Cardiac muscle cell (in vitro differentiated cells and primary cell): ENCODE results near the gene ASMT. TPM values are rescaled to one million over a fixed set of nuclear protein-coding genes. Genes with fewer than 3 reads are reported as not detected.

Experiments used
- DNase-seq, 2 donors: peaks; one replicate each; pipeline versions ENCODE4 v3.0.0 to v3.0.0-alpha.2; 2010 to 2017; ENCODE audit warnings: low read depth in 1 of 2, low spot score in 1 of 2
- H3K27ac ChIP-seq: fragments of 200-600 bp; sonication (generic); 2 replicates; pipeline ENCODE4 v1.5.1; 2016
- H3K27me3 ChIP-seq: fragments of 200-600 bp; sonication (generic); 2 replicates; pipeline ENCODE4 v1.6.0; 2016; ENCODE audit warnings: control low read depth
- H3K36me3 ChIP-seq: fragments of 200-600 bp; sonication (generic); 2 replicates; pipeline ENCODE4 v1.5.1; 2016; ENCODE audit warnings: control low read depth
- H3K4me1 ChIP-seq: fragments of 200-600 bp; sonication (generic); 2 replicates; pipeline ENCODE4 v1.8.1; 2017; ENCODE audit warnings: low read depth, mild to moderate bottlenecking, mixed run types
- H3K4me3 ChIP-seq: fragments of 200-600 bp; sonication (generic); 2 replicates; pipeline ENCODE4 v1.5.1; 2016; ENCODE audit warnings: mild to moderate bottlenecking
- H3K9me3 ChIP-seq: fragments of 200-600 bp; sonication (generic); 2 replicates; pipeline ENCODE4 v1.5.1; 2017; ENCODE audit warnings: low read depth, mild to moderate bottlenecking, control low read depth
- polyA plus RNA-seq: library from polyadenylated mRNA; unstranded; fragments of >200 nt; fragmentation: Nextera tagmentation; extraction: Ambion mirVana; gene quantifications from 2 replicates; pipeline ENCODE4 v1.2.1, GENCODE V29; 2016
- total RNA-seq: library from RNA; depleted of rRNA; stranded (reverse); fragments of >200 nt; gene quantifications from 2 replicates; pipeline ENCODE4 v1.2.3, GENCODE V29; 2016
- TF ChIP-seq, protein P1 (sequence below): IDR thresholded peaks from 2 replicates; pipeline ENCODE4 v1.5.1; 2012; ENCODE audit warnings: low read depth, mild to moderate bottlenecking, low read length

Gene ASMT
- total and polyA plus RNA-seq, 2 experiments from 2014 or later: not detected

DNA sequence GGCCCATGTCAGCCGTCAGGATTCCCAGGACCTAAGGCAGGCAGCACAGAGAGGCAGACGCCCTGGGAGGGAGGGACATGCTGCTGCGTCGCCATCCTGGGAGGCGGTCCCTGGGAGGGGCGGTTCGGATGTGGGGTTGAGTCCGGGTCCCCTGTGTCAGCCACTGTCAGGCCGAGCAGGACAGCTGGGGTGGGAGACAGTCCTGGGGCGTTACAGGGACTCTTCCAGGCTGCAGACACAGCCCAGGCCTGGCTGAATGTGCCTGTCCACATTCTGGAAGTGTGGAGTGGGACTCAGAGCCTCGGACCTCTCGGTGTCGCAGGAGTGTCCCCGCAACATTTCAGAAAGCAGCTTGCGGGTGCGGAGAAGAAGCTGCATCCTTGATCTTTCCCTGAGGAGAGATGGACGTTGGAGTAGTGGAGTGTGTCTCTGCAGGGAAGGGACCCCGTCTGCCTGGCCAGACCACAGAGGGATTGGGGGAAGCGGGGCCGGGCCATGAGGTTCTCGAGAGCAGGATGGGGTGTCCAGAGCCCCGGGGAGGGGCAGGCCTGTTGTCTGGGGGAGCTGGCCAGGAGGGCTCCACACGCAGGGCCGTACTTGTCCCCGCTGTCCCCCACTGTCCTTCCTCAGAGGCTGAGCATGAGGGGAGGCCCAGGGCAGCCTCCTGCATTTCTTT, 17.4 kb upstream of the ASMT start:
- H3K36me3 ChIP-seq: peaks cover 39% of the 10 kb centered on the region

GRCh38 chrX:1598021-1598875, 16.6 kb upstream of the ASMT start:
- TF ChIP-seq, protein P1, sequence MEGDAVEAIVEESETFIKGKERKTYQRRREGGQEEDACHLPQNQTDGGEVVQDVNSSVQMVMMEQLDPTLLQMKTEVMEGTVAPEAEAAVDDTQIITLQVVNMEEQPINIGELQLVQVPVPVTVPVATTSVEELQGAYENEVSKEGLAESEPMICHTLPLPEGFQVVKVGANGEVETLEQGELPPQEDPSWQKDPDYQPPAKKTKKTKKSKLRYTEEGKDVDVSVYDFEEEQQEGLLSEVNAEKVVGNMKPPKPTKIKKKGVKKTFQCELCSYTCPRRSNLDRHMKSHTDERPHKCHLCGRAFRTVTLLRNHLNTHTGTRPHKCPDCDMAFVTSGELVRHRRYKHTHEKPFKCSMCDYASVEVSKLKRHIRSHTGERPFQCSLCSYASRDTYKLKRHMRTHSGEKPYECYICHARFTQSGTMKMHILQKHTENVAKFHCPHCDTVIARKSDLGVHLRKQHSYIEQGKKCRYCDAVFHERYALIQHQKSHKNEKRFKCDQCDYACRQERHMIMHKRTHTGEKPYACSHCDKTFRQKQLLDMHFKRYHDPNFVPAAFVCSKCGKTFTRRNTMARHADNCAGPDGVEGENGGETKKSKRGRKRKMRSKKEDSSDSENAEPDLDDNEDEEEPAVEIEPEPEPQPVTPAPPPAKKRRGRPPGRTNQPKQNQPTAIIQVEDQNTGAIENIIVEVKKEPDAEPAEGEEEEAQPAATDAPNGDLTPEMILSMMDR: no peak
- DNase-seq: no peak
- Histone ChIP-seq H3K9me3 (no peaks in the 10 kb centered on the region), H3K4me3 (no peak overlapping the region), H3K36me3 (peaks cover 40% of the 10 kb centered on the region), H3K4me1 (peaks cover 3% of the 10 kb centered on the region), H3K27me3 (no peaks in the 10 kb centered on the region), H3K27ac (no peak overlapping the region)

More for the DNA sequence above, 17.4 kb upstream of the ASMT start:
- no peak for DNase-seq
- Histone ChIP-seq H3K9me3 (no peaks in the 10 kb centered on the region), H3K27me3 (no peaks in the 10 kb centered on the region), H3K4me3 (no peak overlapping the region), H3K4me1 (peaks cover 7% of the 10 kb centered on the region), H3K27ac (no peak overlapping the region)
- TF ChIP-seq, protein P1: no peak

DNA sequence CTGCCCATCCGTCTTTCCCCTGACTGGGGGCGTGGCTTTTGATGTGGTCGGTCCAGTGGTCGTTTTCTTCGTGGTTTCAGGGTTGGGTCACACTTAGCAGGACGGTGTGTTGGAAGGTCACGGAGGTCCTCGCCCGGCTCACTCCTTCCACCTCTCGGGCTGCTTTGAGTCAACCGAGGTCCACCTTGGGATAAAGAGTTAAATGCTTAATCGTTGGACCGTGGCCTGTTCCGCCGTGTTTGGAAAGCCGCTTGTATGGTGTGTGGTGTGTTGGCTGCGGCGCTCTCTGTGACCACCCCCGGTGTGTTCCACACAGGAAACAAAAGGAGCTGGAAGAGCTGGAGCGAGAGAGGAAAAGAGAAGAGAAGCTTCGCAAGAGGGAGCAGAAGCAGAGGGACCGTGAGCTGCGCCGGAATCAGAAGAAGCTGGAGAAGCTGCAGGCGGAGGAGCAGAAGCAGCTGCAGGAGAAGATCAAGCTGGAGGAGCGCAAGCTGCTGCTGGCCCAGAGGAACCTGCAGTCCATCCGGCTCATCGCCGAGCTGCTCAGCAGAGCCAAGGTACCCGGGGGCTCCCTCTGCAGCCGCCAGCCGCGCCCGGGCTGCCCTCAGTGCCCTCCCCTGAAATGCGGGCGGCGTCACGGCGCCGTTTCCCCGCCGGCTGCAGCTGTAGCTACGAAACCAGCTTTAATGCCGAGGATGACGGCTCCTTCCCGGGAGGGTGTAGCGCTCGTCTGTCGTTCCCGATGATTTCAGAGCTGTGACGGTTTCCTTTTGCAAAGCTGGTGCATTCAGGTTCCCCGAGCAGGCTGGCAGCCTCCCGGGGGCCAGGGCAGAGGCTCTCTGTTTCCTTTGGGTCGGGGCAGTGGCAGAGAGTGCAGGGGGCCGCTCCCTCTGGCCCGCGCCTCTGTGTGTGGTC, 15.7 kb upstream of the ASMT start:
- TF ChIP-seq, protein P1: no peak
- H3K27ac ChIP-seq: no peak overlapping the region
- no peaks in the 10 kb centered on the region for H3K9me3 ChIP-seq
- no peak for DNase-seq
- no peak overlapping the region for H3K4me3 ChIP-seq
- peaks cover 32% of the 10 kb centered on the region for H3K36me3 ChIP-seq
- no peaks in the 10 kb centered on the region for H3K27me3 ChIP-seq
- no peaks in the 10 kb centered on the region for H3K4me1 ChIP-seq

DNA sequence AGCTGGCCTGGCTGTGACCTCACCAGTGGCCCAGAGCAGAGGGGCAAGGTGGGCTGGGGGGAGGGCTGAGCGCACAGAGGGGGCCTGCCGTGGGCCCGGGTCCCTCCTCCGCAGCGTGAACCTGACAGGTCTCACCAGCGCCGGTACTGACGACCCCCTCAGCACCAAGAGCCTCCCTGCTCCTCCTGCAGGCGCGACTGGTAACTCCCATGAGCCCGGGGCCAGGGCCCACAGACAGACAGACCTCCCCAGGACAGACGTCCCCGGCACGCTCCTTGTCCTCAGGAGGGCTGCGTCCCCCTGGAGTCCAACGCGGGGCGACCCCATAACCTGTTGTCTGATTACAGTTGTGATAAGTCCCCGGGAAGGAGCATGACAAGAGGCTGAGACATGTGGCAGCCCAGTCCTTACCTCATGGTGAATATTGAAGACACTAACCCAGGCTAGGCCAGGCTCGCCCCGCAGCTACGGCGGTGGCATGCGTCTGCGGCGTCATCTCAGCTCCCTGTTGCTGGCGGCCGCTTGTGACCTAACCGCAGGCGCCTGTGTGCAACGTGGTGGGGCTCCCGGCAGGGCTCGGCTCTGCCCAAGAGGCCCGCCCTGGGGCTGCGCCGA, 15.0 kb upstream of the ASMT start:
- Histone ChIP-seq H3K36me3 (peaks cover 26% of the 10 kb centered on the region), H3K9me3 (no peaks in the 10 kb centered on the region), H3K4me3 (no peak overlapping the region), H3K4me1 (no peaks in the 10 kb centered on the region), H3K27ac (no peak overlapping the region), H3K27me3 (no peaks in the 10 kb centered on the region)
- DNase-seq: no peak
- TF ChIP-seq, protein P1: no peak
